Stimulated activated CD8-positive, alpha-beta memory T cell treated with anti-CD3 and anti-CD28 coated beads, Interleukin-7, amount 100 ng/mL, for 1 hour (primary cell): Measurements from ENCODE around the gene TP63.

Source experiments
- DNase-seq, 2 donors: peaks; one replicate each; pipeline ENCODE4 v3.0.0-alpha.2; 2020; ENCODE audit warnings: low read depth in 2 of 2

TP63 gene

GRCh38 chr3:189780546-189781270 is 149.5 kb downstream of the TP63 start:
- DNase-seq = no peak

DNA sequence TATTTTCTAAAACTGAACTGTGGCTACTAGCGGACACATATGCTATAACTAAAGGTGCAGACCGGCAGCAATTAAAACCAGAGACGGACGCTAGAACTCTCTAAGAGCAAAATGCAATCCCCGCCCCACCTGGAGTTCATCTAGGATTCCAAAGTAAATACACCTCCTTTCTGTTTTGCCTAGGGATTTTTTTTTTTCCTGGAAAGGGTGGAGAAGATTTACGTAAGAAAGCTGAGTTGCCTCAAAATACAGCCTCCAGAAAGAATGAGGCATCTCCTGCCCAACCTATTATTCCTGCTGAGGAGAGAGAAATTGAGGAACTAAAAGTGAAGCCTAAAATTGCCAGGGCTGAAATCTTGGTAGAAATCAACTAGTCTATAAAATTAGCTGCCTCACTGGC is 150.2 kb downstream of the TP63 start:
- no peak for DNase-seq

DNA sequence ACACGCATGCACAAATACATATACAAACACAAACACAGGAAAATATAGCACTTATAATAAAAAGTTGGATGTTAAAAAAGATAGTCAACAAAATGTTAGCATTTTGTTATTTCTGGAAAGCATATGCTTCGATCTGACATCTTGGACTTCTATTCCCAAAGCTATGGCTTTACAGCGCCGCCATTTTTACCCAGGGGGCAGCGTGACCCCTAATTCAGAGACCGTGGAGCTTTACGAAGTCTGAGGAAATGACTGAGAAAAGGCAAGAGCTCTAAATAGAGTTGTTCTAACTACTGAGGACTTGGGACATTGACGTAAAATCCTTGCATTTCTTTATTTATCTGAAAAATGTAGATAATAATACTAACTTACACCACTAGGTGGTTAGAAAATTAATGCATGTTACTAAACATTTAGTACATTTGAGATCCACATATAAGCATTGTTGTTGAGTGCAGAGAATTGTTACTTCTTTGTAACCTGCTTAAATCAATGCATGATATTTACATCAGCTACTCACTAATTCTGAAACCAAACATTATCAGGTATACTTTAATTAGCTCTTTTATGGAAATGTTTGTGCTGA is 155.4 kb downstream of the TP63 start:
- DNase-seq = no peak

GRCh38 chr3:189787191-189787590 is 156.0 kb downstream of the TP63 start:
- no peak for DNase-seq

DNA sequence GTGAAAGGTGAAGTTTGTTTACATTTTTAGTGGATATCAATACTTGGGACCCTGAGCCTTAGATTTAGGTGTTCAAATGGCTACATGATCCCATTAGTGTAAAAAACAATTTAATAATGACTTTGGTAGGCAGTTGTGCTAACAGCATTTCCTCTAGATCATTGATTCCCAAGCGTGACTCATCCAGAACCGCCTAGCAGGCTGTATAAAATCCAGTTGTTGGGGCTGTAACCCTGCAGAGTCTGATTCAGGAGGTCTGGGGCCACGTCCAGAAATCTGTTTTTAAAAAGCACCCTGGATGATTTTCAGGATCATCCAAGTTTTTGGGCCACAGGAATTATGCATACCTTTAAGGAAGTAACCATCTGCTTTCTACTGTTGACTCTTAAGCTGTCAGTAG is 156.4 kb downstream of the TP63 start:
- no peak for DNase-seq

DNA sequence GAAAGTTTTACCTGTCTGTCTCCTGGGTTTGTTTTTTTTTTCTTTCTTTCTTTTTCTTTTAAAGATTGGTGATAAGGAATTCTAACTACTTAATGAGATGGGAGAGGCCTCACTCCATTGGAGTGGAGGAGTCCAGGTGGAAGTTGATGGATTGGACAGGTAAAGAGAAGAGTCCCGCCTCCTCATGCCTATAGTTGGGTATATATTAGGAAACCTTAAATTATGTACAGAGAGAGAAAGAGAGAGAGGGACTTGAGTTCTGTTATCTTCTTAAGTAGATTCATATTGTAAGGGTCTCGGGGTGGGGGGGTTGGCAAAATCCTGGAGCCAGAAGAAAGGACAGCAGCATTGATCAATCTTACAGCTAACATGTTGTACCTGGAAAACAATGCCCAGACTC is 158.2 kb downstream of the TP63 start:
- DNase-seq = no peak

DNA sequence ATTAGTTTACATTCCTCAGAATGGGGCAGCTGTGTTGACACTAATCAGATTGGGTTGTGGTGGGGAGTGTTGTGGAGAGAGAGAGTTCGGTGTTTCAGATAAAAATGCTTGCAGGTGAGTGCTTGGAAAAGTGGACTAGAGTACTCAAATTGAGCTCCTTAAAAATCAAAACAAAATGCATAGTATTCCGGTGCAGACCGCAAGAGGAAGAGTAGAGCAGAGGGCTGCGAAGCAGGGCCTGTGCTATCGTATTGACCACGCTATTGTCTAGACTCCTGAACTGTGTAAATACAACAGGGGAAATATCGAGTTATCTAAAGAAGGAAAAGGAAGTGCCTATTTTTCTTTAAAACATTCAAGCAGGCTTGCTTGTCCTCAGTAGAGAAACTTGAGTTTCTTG is 159.5 kb downstream of the TP63 start:
- DNase-seq = no peak

DNA sequence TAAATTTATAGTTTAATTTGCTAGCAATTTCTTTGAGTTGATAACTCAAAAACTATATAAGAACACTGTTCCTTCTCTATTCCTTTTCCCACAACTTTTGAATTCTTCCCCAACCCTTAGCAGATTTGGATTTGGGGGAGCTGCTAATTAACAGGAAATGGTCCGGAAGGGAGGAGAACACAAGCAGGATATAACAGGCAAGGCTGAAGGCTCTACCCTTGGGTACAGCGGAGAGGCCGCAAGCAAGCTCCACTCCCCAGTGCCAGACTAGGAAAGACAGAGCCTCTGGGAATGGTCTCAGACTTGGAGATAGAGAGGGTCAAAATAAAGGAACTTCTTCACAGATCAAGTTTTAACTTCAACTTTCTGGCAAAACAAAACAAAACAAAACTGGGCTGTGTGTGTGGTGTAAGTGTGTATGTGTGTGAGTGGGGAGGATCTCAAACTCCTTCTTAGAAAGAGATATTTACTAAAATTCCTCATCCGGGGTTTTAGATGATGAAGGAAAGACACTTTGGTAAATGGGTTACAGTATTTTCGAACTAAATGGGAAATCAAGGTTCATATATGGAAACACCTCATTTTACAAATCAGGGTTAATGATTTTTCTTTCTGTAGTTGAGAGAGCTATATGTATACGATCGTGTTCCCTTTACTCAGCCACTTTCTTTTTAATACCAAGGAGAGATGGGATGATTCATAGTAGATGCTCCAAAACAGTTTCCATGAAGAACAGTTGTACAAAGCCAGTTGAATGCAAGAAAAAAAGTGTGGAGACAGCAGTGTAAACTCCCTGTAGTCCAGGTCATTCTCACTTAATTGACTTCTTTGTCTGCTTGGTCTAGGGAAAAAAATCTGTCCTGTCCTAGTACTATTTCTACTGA is 161.1 kb downstream of the TP63 start:
- no peak for DNase-seq

GRCh38 chr3:189794518-189794917 is 163.3 kb downstream of the TP63 start:
- DNase-seq = no peak

DNA sequence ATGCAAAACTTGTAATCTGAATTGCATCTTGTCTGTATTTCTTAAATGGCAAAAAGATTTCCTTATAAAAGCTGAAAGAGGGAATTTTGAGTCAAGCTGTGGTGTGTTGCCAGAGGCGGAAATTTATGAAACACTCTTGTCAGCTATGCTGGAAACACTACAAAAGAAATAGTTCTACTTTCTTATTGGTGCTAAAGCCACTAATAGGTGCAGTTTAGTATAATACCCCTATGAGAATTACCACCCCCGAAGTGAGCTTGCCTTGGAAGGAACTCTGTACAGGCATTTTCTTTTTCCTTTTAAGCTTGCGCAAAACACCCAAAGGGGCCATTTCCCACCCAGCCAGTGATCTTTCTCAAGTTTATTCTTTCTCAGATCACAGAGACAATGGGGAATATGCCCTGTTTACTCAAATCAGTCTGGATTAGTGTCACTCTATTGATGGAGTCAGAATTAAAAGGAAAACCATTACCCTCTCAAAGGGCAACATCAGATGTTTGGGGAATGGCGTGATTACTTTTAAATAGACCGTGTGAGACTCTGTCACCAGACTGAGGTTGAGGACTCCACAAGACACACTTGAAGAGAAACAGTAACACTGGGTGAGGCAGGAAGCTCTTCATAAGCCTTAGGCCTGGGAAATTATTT is 166.0 kb downstream of the TP63 start:
- no peak for DNase-seq

- DNase-seq = no peak
Measured at GRCh38 chr3:189799366-189799765, 168.2 kb downstream of the TP63 start.

GRCh38 chr3:189800436-189800835 is 169.2 kb downstream of the TP63 start:
- no peak for DNase-seq

GRCh38 chr3:189803254-189803653 is 172.1 kb downstream of the TP63 start:
- no peak for DNase-seq

DNA sequence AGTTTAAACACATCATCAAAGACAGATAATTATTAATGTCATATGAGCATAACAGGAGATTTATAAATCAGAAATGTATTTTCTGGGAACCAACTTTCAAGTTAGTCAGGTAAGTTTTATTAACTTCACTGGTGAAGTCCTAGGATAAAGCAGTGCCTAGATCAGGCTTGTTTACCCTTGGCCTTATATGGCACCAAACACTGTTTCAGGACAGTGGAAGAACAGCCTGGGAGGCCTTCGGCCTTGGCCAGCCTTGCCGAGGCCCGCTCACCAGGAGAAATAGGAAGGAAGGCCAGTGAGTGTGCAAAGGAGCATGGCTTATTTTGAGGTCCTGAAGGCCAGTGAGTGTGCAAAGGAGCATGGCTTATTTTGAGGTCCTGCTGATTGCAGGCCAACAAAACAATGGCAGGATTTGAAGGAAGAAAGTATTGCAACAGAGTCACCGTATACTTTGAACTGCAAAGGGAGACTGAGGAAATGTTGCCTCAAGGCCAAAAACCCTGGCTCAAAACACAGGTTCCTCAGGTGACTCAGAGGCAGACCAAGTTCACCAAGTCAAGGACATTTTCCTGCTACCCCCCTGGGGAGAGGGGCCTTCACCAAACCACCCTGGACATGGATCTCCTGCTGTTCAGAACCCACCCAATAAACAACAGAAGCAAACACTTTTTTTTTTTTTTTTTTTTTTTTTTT is 174.3 kb downstream of the TP63 start:
- no peak for DNase-seq

DNA sequence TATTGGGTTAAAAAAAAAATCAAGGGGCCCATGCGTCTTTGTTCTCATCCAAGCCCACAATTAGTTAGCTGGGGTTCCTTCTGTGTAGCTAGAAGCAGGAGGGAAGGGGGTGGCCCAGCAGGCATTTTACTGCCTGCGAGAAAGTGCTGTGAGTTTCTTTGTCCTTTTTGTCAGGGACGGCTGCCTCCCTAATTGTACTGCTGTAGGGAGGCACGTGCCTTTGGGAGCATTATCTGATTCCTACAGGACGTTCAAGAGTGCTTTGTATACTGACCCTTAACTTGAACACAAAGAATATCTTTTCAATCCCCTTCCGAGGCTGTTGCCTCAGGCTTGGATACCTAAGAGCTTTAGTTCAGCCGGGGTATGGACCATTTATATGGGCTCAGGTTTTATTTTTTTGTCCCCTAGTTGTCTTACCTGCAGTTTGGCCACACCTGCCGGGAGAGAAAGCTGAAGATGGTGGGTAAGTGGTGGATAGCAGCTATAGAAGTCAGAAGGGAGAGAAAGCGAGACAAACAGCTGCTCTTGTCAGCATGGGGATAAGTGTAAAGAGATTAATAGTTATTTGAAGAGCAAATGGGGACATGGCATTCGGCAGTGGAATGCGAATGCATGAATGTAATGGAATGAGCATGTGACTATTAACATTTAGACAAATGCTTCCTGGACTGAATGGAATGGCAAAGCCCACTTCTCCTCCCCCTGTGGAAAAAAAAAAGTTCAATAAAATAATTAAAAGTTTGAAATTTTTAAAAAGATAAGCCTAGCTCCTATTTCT is 175.2 kb downstream of the TP63 start:
- DNase-seq = no peak

DNA sequence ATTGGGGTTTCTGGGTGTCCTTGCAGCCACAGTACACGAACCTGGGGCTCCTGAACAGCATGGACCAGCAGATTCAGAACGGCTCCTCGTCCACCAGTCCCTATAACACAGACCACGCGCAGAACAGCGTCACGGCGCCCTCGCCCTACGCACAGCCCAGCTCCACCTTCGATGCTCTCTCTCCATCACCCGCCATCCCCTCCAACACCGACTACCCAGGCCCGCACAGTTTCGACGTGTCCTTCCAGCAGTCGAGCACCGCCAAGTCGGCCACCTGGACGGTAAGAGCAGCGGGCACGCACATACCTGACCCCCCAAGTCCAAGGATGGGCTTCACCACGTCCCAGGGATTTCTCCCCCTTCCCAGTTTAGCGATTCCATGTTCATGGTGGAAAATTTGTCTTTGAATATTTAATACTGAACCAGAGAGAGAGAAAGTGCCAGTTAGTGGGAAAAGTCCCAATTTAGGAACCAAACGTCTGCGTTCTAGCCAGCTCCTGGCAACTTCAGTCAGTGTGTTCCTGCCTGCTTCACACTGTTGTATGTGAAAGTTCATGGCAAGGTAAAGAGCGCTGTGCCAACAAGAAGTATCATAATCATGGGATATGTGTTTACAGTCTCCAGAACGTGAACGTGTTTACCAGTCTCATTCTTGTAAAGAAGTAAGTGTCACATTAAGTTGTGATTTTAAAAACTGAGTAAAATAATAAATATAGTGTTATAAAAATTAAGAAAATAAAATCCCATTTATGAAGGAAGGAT is 177.2 kb downstream of the TP63 start:
- DNase-seq = no peak

DNA sequence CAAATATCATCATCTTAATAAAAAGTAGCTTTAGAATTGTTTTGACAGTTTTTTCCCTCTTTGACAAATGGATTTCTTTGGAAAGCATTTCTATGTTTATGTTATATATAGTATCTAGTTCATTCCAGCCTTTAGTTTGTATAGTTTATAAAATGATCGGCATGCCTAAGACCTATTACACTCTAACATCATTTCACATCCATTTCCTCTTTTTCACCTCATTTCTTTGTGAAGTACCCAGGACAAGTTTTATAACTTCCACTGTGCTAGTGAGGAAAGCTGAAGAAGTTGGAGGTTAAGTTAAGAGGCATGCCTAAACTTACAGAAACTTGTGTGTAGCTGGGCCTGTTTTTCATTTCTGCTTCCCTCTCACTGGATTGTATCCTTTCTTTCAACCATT is 178.4 kb downstream of the TP63 start:
- DNase-seq = no peak

DNA sequence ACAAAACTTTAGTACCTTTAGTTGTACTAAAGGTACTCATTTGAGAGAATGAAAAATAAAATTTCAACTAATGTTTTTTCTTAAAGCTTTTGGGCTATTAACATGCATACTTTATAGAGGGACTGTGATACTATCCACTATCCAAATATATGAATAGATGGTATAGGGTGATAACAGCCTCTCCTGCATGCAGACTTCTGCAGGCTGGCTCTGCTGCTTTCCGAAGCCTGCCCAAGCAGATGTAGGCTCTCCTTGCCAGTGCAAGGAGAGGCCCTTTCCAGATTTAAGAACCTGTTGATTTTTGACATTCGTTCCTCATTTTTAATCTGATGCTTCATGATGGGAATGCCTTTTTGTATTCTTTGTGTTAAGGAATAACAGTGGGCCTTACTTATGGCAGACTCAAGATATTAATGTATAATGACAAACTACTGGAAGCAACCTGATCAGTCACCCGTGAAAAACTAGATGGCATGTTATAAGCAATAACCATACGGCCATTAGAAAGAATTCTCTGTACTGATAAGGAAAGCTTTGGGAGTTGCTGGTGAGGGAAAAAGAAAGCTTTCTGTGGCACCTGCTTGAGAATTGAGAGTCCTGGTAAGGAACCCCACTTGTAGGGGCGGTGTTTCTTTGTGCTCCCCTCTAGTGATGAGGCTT is 181.7 kb downstream of the TP63 start:
- DNase-seq = no peak

GRCh38 chr3:189813647-189814240 is 182.6 kb downstream of the TP63 start:
- no peak for DNase-seq
